ENCODE results near the gene CYLC1. TPM values are rescaled to one million over a fixed set of nuclear protein-coding genes. Genes with fewer than 3 reads are reported as not detected.

Gene CYLC1
- not detected for total RNA-seq

GRCh38 chrX:83860846-83861245 lies at the start of gene CYLC1:
Gene CYLC1, plus strand, starts transcription at chrX:83861146. Its CDS starts 37 bp downstream, at chrX:83861183.
- DNase-seq: no peak

- DNase-seq: no peak
Measured at GRCh38 chrX:83819304-83819703, 41.6 kb upstream of the CYLC1 start.

- DNase-seq: no peak
Measured at GRCh38 chrX:83829874-83830273, 31.1 kb upstream of the CYLC1 start.

GRCh38 chrX:83845397-83845796 lies 15.5 kb upstream of the CYLC1 start:
- no peak for DNase-seq

- DNase-seq: no peak
Measured at GRCh38 chrX:83847339-83847738, 13.6 kb upstream of the CYLC1 start.

- no peak for DNase-seq
Measured at GRCh38 chrX:83888585-83888984, 27.6 kb downstream of the CYLC1 start.

- DNase-seq: no peak
Measured at GRCh38 chrX:83892433-83892832, 31.5 kb downstream of the CYLC1 start.

- no peak for DNase-seq
Measured at GRCh38 chrX:83906921-83907320, 46.0 kb downstream of the CYLC1 start.

GRCh38 chrX:83916525-83916924 lies 55.6 kb downstream of the CYLC1 start:
- DNase-seq: no peak

- DNase-seq: no peak
Measured at GRCh38 chrX:83934220-83934619, 73.3 kb downstream of the CYLC1 start.

All from effector CD4-positive, alpha-beta T cell (primary cell).